DMS 273 (cell line): ENCODE results near the gene SMKR1.
"Not testable (repeated sequence)": the region's sequence is repeated elsewhere in the genome, so short reads cannot be mapped to it uniquely, and the experiment has no call there.

Experiments used
- DNase-seq: peaks from one replicate; lab custom pipeline; 2025; ENCODE audit not compliant: unreplicated experiment; lab: John Stamatoyannopoulos, UW

The SMKR1 gene

DNA sequence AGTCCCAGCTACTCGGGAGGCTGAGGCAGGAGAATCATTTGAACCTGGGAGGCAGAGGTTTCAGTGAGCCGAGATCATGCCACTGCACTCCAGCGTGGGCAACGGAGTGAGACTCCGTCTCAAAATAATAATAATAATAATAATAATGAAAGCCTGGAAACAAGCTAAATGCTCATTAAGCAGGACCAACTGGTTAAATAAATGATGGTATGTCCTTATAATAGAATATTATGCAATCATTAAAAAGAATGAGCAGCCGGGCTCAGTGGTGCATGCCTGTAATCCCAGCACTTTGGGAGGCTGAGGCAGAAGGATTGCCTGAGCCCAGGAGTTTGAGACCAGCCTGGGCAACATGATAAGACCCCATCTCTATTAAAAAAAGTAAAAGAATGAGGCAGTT lies 21.0 kb upstream of the SMKR1 start:
- DNase-seq, result not testable (repeated sequence)

DNA sequence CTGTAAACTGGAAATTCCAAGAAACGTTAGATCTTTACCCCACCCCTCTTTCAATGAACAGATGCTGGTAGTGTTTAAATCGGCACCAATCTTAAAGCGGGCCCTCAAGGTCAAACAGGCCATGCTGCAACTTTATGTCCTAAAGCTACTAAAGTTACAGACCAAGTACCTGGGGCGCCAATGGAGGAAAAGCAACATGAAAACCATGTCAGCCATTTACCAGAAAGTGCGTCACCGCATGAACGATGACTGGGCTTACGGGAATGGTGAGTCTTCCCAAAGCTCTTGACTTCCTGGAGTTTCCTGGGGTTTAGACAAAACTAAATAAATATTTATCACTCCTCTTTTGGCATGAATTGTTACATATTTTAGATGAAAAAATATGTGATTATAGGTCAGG lies 19.6 kb upstream of the SMKR1 start:
- no peak for DNase-seq

DNA sequence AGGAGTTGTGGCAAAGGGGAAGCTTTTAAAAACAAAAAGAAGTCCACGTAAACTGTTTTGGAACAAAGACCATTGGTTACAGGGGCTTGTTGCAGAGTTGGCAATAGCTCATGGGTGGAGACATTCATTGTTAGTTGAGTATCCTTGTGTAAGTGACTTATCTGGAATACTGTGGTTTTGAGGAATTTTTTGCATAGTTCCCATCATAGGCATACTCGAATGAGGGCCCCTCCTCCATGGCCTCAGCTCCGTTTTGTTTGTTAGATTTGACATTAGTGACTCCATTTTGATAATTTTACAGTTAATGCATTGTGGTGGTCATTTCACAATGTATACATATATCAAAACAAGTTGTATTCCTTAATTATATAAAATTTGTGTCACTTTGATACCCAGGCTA lies 12.8 kb upstream of the SMKR1 start:
- DNase-seq, result no peak

DNA sequence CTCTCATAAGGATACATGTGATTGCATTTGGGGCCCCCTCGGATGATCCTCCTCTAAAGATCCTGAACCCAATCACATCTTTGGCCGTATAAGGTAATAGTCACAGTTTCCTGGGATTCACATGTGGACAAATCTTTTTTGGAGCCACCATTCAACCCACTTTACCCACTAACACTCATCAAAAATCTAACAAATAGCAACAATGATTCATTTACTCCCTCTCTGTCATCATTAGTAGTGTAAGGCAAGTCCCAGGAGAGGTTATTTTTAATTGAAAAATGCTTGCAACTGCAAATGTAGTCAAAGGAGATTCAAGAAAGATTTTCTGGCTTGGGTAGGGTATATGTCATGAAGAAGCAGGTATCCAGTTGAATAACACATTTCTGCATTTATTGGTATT lies 9.9 kb upstream of the SMKR1 start:
- no peak for DNase-seq

DNA sequence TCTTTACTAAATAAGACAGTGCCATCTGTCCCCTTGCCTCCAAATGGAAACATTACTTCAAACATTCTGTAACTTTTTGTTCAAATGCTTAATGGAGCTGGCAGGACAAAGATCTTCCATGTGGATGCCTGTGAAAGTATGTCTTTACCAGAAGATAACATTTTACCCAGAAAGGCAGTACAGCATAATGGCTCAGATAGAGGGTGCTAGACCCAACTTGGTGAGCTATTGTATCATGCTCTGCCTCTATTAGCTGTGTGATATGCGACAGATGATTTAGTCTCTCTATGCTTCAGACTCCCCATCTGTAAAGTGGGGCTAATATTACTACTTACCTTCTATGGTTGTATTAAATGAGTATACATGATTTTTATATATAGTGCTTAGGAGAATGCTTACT lies 8.8 kb upstream of the SMKR1 start:
- DNase-seq, result no peak

DNA sequence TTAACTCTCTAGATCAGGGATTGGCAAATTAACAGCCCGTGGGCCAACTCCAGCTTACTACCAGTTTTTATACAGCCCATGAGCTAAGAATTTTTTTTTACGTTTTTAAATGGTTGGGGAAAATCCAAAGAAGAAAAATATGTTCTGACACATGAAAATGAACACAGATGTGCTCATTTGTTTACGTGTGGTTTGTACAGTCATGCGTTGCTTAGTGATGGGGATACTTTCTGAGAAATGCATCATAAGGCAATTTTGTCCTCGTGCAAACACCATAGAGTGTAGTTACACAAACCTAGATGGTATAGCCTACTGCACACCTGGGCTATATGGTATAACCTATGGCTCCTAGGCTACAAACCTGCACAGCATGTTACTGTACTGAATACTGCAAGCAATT lies 8.3 kb upstream of the SMKR1 start:
- no peak for DNase-seq

DNA sequence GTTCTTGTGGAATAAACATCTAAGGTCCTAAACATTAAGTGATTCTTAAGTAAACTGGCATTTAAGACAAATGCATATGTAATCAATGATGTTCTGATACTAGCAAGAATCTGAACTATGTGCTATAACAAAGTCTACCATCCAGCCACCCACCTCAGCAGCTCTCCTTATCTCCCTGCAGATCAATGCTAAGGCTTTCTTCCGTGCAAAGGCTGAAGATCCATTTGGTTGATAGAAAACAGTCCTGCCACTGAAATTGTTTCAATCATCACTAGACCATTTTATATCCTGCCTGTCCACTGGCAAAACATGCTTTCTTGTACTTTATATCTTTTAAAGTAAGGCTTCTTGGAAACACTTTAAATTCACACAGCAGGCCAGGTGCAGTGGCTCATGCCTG lies 6.3 kb upstream of the SMKR1 start:
- no peak for DNase-seq

DNA sequence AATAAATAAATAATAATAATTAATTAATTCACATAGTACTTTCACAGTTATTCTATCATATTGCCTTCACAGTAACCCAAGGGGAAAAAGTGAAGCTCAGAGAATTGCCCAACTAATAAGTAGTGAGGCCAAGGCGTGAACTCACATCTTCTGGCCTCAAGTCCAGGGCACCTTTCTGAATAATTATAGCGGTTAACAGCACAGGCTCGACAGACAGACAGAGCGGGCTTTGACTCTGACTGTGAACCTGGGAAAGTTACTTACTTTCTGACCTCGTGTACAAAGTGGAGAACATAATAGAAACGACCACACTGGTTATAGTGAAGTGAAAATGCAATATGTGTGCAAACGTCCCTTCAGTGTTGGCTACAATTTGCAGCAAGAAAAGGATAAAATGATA lies 5.7 kb upstream of the SMKR1 start:
- DNase-seq, result no peak

DNA sequence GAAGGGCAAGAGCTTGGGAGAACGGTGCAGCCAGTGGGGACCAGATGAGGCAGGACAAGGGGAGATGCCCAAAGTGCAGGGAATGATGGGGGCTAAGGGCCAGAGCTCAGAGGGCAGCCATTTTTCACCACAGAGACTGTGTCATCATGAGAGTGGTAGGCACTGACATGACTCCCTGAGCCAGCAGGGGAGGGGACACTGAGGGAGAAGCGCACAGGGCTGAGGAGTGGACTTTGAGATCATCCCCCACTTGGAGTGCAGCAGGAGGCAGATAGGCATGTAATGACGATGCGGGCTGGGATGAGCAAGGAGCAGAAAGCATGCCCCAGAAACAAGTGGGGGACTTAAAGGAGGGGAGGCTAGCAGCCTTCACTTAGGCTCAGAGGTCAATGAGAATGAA lies 5.2 kb upstream of the SMKR1 start:
- no peak for DNase-seq

DNA sequence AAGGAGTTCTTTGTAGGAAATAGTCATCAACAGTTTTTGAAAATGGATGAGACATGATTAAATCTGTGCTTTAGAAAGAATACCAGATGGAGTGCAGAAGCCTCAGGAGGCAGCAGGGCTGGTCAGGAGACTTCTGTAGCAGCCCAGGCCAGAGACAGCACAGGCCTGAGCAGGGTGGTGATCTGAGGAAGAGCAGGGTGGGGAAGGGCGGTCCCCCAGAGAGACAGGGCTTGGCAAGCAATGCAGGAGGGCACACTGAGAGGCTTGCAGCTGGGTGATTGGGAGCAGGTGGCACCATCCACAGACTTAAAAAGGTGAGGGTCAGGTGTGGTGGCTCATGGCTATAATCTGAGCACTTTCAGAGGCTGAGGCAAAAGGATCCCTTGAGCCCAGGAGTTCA lies 4.3 kb upstream of the SMKR1 start:
- DNase-seq, result no peak

DNA sequence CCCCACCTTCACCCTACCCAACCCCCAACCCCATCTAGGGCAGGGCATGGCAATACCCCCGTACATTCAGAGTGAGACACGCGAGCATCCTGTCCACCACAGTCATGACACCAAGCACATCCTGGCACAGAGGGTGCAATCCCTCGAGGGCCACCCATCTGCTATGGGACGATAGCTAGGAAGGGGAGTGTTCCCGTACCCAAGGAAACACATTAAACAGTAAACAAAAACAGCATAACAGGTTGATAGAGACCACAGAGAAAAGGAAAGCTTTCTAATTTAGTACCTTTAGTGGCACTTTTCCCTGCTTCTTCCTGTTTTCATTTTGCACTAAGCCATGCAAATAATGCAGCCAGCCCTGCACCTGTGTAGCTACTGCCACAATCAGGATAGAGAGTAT lies 2.3 kb upstream of the SMKR1 start:
- DNase-seq, result no peak

DNA sequence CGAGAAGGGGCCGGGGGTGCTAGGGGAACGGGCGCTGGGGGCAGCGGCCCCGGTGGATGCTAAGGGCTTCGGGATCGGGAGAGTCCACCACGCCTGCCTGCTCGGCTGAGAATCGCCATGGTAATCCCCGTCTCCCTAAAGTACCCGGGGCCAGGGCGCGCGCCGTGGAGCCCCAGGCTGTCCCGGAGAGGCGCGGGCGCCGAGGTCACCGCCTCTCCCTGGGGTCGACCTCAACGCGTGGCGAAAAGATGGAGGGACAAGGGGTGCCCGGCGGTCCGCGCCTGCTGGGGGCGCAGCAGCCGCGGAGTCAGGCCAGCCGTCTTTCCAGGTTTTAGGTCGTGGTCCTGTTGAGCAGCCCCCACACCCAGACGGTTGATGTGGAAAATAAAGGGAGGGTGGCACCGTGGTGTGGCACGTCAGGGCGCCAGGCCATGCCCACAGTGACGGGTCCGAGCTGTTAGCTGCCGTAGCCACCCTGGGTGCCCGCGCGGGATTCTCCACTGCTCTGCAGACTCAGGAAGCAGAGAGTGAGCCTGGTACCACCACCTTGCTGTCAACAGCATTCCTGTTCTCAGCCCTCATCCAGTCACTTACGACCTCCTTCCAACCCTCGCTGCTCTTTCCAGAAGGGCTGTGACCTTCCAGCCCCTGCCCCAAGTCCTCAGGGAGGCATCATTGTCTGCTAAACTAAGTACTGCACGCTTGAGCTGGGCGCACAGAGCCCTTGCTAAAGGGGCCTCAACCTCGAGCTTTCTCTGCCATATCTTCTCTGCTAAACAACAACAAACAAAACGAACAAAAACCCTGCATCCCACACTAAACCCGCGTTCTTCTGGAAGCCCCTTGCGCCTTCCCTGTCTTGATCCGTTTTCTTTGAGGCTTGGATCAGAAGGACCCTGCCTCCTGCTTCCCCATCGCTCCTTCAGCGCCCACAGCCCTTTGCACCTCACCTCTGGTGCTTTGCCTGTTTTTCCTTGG lies 666 bp downstream of the SMKR1 start:
- peak; percentile 72 for DNase-seq

DNA sequence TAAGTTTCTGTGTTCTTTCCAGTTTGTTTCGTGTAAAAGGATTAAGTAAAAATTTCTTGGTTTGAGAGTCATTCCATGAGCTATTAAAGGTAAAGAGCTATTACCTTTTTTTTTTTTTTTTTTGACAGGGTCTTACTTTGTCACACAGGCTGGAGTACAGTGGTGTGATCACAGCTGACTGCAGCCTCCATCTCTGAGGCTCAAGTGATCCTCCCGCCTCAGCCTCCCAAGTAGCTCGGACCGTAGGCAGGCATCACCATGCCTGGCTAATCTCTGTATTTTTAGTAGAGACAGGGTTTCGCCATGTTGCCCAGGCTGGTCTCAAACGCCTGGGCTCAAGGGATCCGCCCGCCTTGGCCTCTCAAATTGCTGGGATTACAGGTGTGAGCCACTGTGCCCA lies 1.4 kb downstream of the SMKR1 start:
- DNase-seq, result no peak

DNA sequence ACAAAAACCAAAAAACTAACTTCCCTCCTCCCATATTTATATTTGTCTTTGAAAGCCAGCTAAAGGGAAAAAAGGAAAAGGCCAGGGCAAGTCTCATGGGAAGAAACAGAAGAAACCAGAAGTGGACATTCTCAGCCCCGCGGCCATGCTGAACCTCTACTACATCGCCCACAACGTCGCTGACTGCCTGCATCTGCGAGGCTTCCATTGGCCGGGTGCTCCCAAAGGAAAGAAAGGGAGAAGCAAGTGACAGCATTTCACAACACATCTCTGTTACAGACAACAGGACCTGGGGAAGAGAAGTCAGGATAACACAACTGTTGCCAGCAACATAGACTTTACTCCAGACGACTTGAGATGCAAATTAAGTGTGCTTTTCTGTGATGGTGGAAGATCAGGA lies 9.9 kb downstream of the SMKR1 start:
- no peak for DNase-seq

DNA sequence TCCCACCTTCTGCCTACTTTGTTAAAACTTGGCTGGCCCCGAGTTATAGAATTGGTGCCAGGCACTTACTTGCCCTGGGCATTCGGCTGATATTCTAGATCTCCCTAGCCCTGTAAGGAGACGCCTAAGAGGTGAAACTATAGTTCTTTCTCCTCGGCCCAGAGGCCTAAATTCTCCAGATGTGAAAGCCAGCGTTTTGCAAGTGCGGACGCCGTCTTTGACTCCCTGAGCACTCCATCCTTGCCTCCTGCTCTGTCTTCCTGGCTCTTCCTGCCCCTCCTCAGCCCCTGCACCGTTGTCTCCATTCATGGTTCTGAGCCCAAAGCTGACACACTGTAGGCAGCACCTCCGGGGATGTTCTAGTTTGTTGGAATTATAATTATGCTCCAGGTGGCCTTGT lies 11.2 kb downstream of the SMKR1 start:
- no peak for DNase-seq

DNA sequence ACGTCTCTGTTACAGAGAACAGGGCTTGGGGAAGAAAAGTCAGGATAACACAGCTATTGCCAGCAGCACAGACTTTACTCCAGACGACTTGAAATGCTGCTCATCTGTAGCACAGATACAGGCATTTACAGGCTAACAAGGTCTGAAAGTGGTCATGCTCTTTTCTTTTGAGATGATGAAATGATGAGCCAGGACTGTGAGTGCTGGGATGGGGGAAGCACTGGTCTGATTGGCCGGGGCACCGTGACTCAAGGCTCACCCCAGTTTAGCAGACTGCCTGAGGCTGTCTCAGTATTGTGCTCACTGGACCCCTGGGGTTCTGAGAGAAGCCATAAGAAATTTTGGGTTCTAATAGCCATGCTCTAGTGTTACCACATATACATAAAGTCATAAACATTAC lies 12.4 kb downstream of the SMKR1 start:
- no peak for DNase-seq

DNA sequence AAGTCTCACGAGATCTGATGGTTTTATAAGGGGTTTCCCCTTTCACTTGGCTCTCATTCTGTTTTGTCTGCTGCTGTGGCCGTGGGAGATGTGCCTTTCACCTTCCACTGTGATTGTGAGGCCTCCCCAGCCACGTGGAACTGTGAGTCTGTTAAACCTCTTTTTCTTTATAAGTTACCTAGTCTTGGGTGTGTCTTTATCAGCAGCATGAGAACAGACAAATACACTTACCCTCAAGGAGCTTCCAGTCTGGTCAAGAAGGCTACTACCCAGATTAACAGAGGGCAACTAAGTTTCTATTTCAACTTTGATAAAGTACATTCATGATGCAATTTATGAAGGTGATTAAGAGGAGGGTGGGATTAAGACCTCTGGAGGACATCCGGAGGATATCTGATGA lies 13.1 kb downstream of the SMKR1 start:
- DNase-seq, result no peak

DNA sequence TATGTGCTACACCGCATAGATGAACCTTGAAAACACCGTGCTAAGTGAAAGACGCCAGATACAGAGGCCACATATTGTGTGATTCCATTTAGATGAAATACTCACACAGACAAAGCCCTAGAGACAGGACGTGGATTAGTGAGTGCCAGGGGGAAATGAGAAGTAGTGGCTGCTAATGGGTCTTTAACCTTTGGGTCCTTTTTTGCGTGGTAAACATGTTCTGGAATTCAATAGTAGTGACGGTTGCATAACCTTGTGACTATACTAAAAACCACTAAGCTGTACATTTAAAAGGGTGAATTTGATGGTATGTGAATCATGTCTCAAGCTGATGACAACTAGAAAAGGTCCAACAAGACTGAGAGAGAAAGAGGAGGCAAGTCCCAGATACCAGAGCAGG lies 15.6 kb downstream of the SMKR1 start:
- DNase-seq, result no peak

DNA sequence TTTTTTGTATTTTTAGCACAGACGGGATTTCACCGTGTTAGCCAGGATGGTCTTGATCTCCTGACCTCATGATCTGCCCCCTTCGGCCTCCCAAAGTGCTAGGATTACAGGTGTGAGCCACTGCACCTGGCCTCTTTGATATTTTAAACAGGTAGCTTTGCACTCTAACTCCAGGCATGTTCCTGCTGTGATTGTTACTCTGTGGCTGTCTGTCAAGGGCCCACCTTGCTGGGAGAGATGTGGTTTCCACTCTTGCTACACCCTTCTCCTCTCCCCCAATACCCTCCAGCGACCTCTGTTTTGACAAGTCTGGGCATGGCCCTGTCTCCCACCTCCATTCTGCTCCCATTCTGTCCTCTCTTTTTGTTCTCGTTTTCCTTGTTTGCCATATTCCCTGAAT lies 17.1 kb downstream of the SMKR1 start:
- DNase-seq, result no peak

DNA sequence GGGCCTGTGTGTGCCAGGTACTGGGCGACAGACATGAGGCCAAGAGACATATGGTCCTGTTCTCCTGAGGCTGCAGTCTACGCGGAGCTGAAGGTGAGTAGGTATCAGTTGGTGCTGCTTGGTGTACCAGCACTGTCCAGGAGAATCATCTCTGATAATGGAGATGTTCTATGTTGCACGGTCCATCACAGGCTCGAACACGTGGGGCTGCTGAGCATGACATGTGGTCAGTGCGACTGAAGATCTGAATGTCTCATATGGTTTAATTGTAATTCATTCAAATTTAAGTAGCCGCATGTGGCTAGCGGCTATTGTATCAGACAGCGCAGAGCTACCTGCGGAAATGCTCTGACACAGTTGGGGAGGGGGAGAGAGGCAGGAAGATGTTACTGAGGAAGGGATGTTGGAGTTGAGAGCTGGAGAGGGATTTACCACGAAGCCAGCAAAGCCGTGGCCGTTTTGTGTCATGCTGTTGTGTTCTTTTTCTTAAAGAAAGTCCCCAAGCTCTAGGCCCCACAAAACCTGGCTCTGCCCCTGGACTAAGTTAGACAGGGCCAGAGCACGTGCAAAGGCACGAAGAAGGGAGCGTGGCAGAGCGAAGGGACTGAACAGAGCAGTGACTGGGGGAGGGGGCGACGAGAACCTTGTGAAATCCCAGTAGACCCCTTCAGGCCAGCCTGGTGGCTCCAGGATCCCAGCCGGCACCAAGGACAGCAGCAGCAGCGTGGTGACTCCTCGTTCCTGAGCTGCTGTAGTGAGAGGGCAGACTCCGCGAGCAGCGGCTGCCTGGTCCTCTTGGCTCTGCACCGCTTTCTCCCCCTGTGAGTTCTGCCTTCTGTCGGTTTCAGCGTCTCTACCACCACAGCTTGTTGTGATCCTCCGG lies 20.0 kb downstream of the SMKR1 start:
- DNase-seq, result peak; percentile 23

DNA sequence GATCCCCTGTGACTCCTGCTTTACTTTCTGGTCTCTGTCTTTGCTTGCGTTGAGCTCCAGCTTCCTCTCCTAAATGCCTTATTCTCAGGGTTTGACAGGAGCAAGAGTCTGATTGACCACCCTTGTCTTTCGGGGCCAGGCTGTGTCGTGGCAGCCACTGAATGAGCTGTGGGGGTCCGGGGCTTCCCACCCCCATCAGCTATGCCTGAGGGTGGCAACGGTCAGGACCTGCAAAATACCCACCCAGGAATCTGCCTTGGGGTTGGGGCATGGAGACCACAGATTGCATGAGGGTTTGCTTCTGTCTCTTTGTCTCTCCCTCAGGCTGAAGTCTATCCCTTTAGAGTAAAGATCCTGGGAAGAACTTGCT lies 20.6 kb downstream of the SMKR1 start:
- DNase-seq, result no peak

DNA sequence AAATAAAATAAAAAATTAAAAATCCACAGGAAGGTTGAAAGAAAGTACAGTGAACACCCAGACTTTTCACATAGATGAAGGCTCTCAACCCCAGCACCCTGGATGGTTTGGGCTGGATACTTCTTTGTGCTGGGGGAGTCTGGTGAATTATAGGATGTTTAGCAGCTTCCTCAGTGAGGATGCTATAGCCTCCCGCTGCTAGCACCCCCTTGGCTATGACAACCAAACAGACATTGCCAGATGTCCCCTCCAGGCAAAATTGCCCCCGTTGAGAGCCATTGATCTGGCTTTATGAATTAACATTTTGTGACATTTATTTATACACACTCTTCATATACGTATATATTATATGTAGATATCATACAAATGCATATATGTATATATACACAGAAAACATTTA lies 21.6 kb downstream of the SMKR1 start:
- no peak for DNase-seq
